ENCODE data around the gene PLEKHB2. TPM values are rescaled to one million over a fixed set of nuclear protein-coding genes. Genes with fewer than 3 reads are reported as not detected.

The PLEKHB2 gene
- total and polyA plus RNA-seq, 9 of the 15 experiments (the other 6 are each of a cell fraction or from before 2014, with no cell fraction given): 41.3 to 71.5 (median 50.2) TPM

DNA sequence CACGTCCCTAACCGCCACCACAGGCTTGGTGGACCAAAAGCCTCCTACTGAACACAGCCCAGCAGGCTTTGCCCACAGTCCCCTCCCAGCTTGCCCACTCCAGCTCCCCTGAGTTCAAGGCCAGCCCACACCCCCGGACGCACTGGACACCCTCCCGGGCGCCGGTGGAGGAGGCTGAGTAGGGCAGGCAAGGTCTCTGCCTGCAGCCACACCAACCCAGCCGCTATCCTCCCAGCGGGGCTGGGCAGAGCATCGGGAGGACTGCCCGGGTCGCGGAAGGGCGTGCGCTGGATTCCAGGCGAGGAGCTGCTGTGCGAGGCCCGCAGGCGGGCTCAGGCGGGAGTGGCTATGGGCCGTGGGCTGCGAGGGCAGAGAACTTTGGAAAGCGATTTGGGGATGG lies 49.5 kb downstream of the PLEKHB2 start (continued):
- TF ChIP-seq YBX1 (IDR thresholded peaks at IDR 0.05): no peak
- TF ChIP-seq PHF21A (IDR thresholded peaks at IDR 0.05; ENCODE audit: borderline replicate concordance, low read depth): no peak
- TF ChIP-seq ETV5 (CRISPR knock-in tag; IDR thresholded peaks at IDR 0.05; ENCODE audit: low read depth): no peak
- TF ChIP-seq, protein P1, sequence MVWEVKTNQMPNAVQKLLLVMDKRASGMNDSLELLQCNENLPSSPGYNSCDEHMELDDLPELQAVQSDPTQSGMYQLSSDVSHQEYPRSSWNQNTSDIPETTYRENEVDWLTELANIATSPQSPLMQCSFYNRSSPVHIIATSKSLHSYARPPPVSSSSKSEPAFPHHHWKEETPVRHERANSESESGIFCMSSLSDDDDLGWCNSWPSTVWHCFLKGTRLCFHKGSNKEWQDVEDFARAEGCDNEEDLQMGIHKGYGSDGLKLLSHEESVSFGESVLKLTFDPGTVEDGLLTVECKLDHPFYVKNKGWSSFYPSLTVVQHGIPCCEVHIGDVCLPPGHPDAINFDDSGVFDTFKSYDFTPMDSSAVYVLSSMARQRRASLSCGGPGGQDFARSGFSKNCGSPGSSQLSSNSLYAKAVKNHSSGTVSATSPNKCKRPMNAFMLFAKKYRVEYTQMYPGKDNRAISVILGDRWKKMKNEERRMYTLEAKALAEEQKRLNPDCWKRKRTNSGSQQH (CRISPR knock-in tag; IDR thresholded peaks at IDR 0.05): no peak
- TF ChIP-seq HSF4 (CRISPR knock-in tag; IDR thresholded peaks at IDR 0.05; ENCODE audit: borderline replicate concordance): no peak
- TF ChIP-seq BCL6 (CRISPR knock-in tag; IDR thresholded peaks at IDR 0.05): no peak
- TF ChIP-seq FOXM1 (IDR thresholded peaks at IDR 0.05; ENCODE audit: low read depth): no peak
- TF ChIP-seq FOXM1 (CRISPR knock-in tag; IDR thresholded peaks at IDR 0.05; ENCODE audit: low read depth): no peak
- TF ChIP-seq, protein P2, sequence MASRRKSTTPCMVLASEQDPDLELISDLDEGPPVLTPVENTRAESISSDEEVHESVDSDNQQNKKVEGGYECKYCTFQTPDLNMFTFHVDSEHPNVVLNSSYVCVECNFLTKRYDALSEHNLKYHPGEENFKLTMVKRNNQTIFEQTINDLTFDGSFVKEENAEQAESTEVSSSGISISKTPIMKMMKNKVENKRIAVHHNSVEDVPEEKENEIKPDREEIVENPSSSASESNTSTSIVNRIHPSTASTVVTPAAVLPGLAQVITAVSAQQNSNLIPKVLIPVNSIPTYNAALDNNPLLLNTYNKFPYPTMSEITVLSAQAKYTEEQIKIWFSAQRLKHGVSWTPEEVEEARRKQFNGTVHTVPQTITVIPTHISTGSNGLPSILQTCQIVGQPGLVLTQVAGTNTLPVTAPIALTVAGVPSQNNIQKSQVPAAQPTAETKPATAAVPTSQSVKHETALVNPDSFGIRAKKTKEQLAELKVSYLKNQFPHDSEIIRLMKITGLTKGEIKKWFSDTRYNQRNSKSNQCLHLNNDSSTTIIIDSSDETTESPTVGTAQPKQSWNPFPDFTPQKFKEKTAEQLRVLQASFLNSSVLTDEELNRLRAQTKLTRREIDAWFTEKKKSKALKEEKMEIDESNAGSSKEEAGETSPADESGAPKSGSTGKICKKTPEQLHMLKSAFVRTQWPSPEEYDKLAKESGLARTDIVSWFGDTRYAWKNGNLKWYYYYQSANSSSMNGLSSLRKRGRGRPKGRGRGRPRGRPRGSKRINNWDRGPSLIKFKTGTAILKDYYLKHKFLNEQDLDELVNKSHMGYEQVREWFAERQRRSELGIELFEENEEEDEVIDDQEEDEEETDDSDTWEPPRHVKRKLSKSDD (conservative IDR thresholded peaks at IDR 0.05; ENCODE audit: low read length): no peak
- no peak for TF ChIP-seq ARHGAP35 (IDR thresholded peaks at IDR 0.05; ENCODE audit: partially characterized antibody)
